Measurements from ENCODE around the gene JCAD.

DNA sequence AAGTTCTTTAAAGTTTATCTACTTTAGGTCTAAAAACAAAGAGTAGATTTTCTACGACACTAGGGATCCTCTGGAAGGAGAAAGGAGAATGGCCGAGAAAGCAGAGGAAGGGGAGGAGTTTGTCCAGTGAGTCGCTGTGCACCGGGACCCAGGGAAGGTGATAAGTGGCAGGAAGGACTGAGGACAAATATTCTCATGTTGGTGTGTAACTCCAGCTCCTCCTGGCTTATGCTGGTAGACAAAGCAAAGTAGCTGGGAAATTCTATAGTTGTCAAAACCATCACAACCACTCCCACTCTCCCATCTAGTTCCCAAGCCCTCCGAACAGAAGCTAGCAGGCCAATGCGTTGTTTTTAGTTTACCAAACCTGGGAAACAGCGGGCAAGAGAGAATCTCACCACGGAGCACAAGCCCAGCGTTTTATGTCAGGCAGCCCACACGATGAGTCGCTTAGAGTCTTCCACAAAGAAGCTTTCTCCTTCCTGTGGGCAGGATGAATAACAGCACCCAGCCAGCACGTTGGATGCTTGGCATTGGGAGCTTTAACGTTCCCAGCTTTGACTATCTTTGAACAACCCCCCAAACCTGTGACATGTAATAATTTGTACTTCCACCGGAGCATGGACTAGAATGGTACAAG lies 32.9 kb upstream of the JCAD start:
- TF ChIP-seq POLR2A (IDR thresholded peaks at IDR 0.05; ENCODE audit: low read depth): no peak
- TF ChIP-seq, protein P1, sequence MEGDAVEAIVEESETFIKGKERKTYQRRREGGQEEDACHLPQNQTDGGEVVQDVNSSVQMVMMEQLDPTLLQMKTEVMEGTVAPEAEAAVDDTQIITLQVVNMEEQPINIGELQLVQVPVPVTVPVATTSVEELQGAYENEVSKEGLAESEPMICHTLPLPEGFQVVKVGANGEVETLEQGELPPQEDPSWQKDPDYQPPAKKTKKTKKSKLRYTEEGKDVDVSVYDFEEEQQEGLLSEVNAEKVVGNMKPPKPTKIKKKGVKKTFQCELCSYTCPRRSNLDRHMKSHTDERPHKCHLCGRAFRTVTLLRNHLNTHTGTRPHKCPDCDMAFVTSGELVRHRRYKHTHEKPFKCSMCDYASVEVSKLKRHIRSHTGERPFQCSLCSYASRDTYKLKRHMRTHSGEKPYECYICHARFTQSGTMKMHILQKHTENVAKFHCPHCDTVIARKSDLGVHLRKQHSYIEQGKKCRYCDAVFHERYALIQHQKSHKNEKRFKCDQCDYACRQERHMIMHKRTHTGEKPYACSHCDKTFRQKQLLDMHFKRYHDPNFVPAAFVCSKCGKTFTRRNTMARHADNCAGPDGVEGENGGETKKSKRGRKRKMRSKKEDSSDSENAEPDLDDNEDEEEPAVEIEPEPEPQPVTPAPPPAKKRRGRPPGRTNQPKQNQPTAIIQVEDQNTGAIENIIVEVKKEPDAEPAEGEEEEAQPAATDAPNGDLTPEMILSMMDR (IDR thresholded peaks at IDR 0.05): no peak

Data from esophagus muscularis mucosa (tissue), 3 donors.